Breast epithelium (tissue), 3 donors: ENCODE measurements around the gene TEAD1.

Experiments
- POLR2AphosphoS5 ChIP-seq, 3 donors: sonication (generic); formaldehyde crosslinking; IDR thresholded peaks; one replicate each; pipeline ENCODE4 v1.6.1; 2017; ENCODE audit warnings: antibody characterized with exemption in 3 of 3
- TF ChIP-seq, protein P1 (sequence below), 3 donors: fragments of 450-650 bp; IDR thresholded peaks; one replicate each; pipeline ENCODE4 v1.5.1; 2016 to 2017; ENCODE audit warnings: antibody characterized with exemption in 3 of 3, mild to moderate bottlenecking in 3 of 3, moderate library complexity in 3 of 3

DNA sequence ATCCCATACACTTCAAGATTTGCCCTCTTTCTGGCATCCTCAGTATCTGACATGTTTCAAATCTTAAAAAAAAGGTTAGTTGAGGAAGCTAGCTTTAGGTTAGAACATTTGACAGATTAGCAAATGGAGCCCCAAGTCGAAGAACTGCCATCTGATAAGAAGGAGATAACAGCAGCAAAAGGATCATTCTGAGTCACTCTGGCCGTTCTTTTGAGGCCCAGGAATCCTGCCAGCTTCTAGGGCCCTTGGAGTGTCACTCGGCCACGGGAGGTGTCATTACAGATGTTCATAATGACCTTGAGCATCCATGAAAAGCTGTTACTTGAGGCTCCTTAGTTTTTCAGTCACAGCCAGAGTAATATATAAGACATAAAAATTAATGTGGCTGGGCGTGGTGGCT lies 202.8 kb downstream of the TEAD1 start:
- TF ChIP-seq, protein P1, sequence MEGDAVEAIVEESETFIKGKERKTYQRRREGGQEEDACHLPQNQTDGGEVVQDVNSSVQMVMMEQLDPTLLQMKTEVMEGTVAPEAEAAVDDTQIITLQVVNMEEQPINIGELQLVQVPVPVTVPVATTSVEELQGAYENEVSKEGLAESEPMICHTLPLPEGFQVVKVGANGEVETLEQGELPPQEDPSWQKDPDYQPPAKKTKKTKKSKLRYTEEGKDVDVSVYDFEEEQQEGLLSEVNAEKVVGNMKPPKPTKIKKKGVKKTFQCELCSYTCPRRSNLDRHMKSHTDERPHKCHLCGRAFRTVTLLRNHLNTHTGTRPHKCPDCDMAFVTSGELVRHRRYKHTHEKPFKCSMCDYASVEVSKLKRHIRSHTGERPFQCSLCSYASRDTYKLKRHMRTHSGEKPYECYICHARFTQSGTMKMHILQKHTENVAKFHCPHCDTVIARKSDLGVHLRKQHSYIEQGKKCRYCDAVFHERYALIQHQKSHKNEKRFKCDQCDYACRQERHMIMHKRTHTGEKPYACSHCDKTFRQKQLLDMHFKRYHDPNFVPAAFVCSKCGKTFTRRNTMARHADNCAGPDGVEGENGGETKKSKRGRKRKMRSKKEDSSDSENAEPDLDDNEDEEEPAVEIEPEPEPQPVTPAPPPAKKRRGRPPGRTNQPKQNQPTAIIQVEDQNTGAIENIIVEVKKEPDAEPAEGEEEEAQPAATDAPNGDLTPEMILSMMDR (IDR thresholded peaks at IDR 0.05): no peak
- no peak for TF ChIP-seq POLR2AphosphoS5 (IDR thresholded peaks at IDR 0.05)
